T-helper 9 cell (primary cell): ENCODE measurements around the gene CHPT1.

Experiments
- DNase-seq: peaks from one replicate; pipeline ENCODE4 v3.0.0-alpha.2; 2020

Gene CHPT1

GRCh38 chr12:101685092-101685491 lies 12.3 kb upstream of the CHPT1 start:
- DNase-seq = no peak

- no peak for DNase-seq
Measured at GRCh38 chr12:101686176-101686575, 11.3 kb upstream of the CHPT1 start.

- DNase-seq = no peak
Measured at GRCh38 chr12:101690544-101691098, 6.8 kb upstream of the CHPT1 start.

GRCh38 chr12:101691503-101692096 lies 5.8 kb upstream of the CHPT1 start:
- no peak for DNase-seq

- DNase-seq = no peak
Measured at GRCh38 chr12:101694297-101694848, 3.1 kb upstream of the CHPT1 start.

GRCh38 chr12:101694986-101695385 lies 2.5 kb upstream of the CHPT1 start:
- no peak for DNase-seq

GRCh38 chr12:101695706-101696105 lies 1.7 kb upstream of the CHPT1 start:
- no peak for DNase-seq

GRCh38 chr12:101696251-101697196 lies 916 bp upstream of the CHPT1 start:
- DNase-seq = peak; percentile 1

GRCh38 chr12:101697930-101698799 lies 725 bp downstream of the CHPT1 start:
- peak; percentile 3 for DNase-seq

- DNase-seq = no peak
Measured at GRCh38 chr12:101698800-101699347, 1.4 kb downstream of the CHPT1 start.

- DNase-seq = no peak
Measured at GRCh38 chr12:101700299-101700820, 2.9 kb downstream of the CHPT1 start.

GRCh38 chr12:101703487-101703886 lies 6.0 kb downstream of the CHPT1 start:
- DNase-seq = no peak

- no peak for DNase-seq
Measured at GRCh38 chr12:101706403-101706802, 9.0 kb downstream of the CHPT1 start.

- no peak for DNase-seq
Measured at GRCh38 chr12:101707131-101707782, 9.8 kb downstream of the CHPT1 start.

GRCh38 chr12:101710288-101710687 lies 12.8 kb downstream of the CHPT1 start:
- no peak for DNase-seq

GRCh38 chr12:101713059-101713682 lies 15.7 kb downstream of the CHPT1 start:
- DNase-seq = no peak

GRCh38 chr12:101713930-101714329 lies 16.5 kb downstream of the CHPT1 start:
- no peak for DNase-seq

GRCh38 chr12:101714877-101715444 lies 17.5 kb downstream of the CHPT1 start:
- DNase-seq = no peak

GRCh38 chr12:101719566-101719965 lies 22.1 kb downstream of the CHPT1 start:
- no peak for DNase-seq

- no peak for DNase-seq
Measured at GRCh38 chr12:101720118-101720517, 22.7 kb downstream of the CHPT1 start.

GRCh38 chr12:101722392-101722791 lies 25.0 kb downstream of the CHPT1 start:
- DNase-seq = no peak
